Measurements from ENCODE around the gene ELAVL2. TPM values are rescaled to one million over a fixed set of nuclear protein-coding genes. Genes with fewer than 3 reads are reported as not detected.

The ELAVL2 gene
- total RNA-seq, 1 experiment from 2014 or later = 35.9 TPM

DNA sequence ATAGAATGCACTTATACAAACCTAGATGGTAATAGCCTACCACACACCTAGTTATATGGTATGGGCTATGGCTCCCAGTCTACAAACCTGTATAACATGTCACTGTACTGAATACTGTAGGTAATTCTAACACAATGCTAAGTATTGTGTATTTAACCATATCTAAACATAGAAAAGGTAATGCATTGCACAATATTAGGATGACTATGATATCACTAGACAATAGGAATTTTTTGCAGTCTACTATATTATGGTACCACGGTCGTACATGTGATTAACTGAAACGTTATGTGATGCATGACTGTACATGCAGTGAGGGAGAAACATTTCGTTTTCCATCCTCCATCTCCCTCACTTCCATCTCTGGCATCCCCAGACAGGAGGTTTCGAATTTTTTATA lies 130.5 kb downstream of the ELAVL2 start:
- H3K4me1 Mint-ChIP-seq = peaks cover 65% of the 10 kb centered on the region
- no peak overlapping the region for H3K27ac Mint-ChIP-seq
- TF ChIP-seq GRHL2 (CRISPR knock-in tag; IDR thresholded peaks at IDR 0.05; ENCODE audit: insufficient replicate concordance, severe bottlenecking) (no peak), NFYB (CRISPR knock-in tag; conservative IDR thresholded peaks at IDR 0.05; ENCODE audit: low read depth) (no peak), HMGA2 (CRISPR knock-in tag; IDR thresholded peaks at IDR 0.05) (no peak), PRRX2 (CRISPR knock-in tag; IDR thresholded peaks at IDR 0.05) (no peak), NR2C2 (CRISPR knock-in tag; IDR thresholded peaks at IDR 0.05) (no peak), NFE2L1 (CRISPR knock-in tag; IDR thresholded peaks at IDR 0.05) (no peak)
- TF ChIP-seq, protein P1, sequence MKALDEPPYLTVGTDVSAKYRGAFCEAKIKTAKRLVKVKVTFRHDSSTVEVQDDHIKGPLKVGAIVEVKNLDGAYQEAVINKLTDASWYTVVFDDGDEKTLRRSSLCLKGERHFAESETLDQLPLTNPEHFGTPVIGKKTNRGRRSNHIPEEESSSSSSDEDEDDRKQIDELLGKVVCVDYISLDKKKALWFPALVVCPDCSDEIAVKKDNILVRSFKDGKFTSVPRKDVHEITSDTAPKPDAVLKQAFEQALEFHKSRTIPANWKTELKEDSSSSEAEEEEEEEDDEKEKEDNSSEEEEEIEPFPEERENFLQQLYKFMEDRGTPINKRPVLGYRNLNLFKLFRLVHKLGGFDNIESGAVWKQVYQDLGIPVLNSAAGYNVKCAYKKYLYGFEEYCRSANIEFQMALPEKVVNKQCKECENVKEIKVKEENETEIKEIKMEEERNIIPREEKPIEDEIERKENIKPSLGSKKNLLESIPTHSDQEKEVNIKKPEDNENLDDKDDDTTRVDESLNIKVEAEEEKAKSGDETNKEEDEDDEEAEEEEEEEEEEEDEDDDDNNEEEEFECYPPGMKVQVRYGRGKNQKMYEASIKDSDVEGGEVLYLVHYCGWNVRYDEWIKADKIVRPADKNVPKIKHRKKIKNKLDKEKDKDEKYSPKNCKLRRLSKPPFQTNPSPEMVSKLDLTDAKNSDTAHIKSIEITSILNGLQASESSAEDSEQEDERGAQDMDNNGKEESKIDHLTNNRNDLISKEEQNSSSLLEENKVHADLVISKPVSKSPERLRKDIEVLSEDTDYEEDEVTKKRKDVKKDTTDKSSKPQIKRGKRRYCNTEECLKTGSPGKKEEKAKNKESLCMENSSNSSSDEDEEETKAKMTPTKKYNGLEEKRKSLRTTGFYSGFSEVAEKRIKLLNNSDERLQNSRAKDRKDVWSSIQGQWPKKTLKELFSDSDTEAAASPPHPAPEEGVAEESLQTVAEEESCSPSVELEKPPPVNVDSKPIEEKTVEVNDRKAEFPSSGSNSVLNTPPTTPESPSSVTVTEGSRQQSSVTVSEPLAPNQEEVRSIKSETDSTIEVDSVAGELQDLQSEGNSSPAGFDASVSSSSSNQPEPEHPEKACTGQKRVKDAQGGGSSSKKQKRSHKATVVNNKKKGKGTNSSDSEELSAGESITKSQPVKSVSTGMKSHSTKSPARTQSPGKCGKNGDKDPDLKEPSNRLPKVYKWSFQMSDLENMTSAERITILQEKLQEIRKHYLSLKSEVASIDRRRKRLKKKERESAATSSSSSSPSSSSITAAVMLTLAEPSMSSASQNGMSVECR (CRISPR knock-in tag; IDR thresholded peaks at IDR 0.05; ENCODE audit: borderline replicate concordance) = no peak
- TF ChIP-seq, protein P2, sequence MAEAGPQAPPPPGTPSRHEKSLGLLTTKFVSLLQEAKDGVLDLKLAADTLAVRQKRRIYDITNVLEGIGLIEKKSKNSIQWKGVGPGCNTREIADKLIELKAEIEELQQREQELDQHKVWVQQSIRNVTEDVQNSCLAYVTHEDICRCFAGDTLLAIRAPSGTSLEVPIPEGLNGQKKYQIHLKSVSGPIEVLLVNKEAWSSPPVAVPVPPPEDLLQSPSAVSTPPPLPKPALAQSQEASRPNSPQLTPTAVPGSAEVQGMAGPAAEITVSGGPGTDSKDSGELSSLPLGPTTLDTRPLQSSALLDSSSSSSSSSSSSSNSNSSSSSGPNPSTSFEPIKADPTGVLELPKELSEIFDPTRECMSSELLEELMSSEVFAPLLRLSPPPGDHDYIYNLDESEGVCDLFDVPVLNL (CRISPR knock-in tag; IDR thresholded peaks at IDR 0.05; ENCODE audit: borderline replicate concordance, low read depth) = no peak
- TF ChIP-seq, protein P3, sequence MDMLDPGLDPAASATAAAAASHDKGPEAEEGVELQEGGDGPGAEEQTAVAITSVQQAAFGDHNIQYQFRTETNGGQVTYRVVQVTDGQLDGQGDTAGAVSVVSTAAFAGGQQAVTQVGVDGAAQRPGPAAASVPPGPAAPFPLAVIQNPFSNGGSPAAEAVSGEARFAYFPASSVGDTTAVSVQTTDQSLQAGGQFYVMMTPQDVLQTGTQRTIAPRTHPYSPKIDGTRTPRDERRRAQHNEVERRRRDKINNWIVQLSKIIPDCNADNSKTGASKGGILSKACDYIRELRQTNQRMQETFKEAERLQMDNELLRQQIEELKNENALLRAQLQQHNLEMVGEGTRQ (CRISPR knock-in tag; IDR thresholded peaks at IDR 0.05) = no peak
- CTCF ChIA-PET = no interaction called here
- no peaks in the 10 kb centered on the region for H3K27me3 Mint-ChIP-seq (ENCODE audit: low read depth)
- no peaks in the 10 kb centered on the region for H3K9me3 Mint-ChIP-seq
- ATAC-seq (no peak), DNase-seq (ENCODE audit: low spot score) (no peak)
- H3K36me3 Mint-ChIP-seq = peaks cover 12% of the 10 kb centered on the region
- H3K4me3 Mint-ChIP-seq = no peak overlapping the region
- POLR2A ChIA-PET = no interaction called here

DNA sequence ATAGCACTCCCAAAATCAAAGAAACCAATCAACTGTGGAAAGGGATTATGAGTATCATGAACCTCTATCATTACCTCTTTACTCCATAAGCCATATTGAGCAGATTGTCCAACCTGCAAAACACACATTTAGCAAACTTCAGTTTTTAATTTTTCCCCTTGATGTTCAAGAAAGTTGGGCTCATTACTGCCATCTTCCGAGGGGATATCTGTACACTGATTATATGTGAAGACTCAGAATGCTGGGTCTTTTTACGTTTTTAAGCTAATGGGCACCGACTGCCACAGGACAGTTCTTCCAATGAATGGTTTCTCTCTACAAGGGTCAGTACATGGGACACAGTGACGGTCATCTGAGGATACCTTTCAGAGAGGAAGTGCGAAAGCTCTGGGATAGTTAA lies 132.7 kb downstream of the ELAVL2 start:
- H3K4me1 Mint-ChIP-seq = peaks cover 59% of the 10 kb centered on the region
- H3K27me3 Mint-ChIP-seq (ENCODE audit: low read depth) = no peaks in the 10 kb centered on the region
- POLR2A ChIA-PET = interaction anchor here (1.1 kb wide), 1 partner anchor 28 kb away, joined by 7 read pairs; no protein-coding TSS in a partner anchor
- H3K4me3 Mint-ChIP-seq = no peak overlapping the region
- H3K9me3 Mint-ChIP-seq = no peaks in the 10 kb centered on the region
- CTCF ChIA-PET = no interaction called here
- peaks cover 12% of the 10 kb centered on the region for H3K36me3 Mint-ChIP-seq
- no peak for DNase-seq (ENCODE audit: low spot score)
- TF ChIP-seq ZBTB21 (CRISPR knock-in tag; IDR thresholded peaks at IDR 0.05; ENCODE audit: borderline replicate concordance) (no peak), NFE2L1 (CRISPR knock-in tag; IDR thresholded peaks at IDR 0.05) (no peak), ZNF416 (CRISPR knock-in tag; IDR thresholded peaks at IDR 0.05) (no peak), GRHL2 (CRISPR knock-in tag; IDR thresholded peaks at IDR 0.05; ENCODE audit: insufficient replicate concordance, severe bottlenecking) (no peak), FOXP1 (CRISPR knock-in tag; IDR thresholded peaks at IDR 0.05; ENCODE audit: borderline replicate concordance) (no peak), SMAD3 (CRISPR knock-in tag; IDR thresholded peaks at IDR 0.05; ENCODE audit: borderline replicate concordance) (no peak), ATF1 (CRISPR knock-in tag; IDR thresholded peaks at IDR 0.05) (no peak), TEAD4 (CRISPR knock-in tag; IDR thresholded peaks at IDR 0.05) (no peak)
- TF ChIP-seq, protein P4, sequence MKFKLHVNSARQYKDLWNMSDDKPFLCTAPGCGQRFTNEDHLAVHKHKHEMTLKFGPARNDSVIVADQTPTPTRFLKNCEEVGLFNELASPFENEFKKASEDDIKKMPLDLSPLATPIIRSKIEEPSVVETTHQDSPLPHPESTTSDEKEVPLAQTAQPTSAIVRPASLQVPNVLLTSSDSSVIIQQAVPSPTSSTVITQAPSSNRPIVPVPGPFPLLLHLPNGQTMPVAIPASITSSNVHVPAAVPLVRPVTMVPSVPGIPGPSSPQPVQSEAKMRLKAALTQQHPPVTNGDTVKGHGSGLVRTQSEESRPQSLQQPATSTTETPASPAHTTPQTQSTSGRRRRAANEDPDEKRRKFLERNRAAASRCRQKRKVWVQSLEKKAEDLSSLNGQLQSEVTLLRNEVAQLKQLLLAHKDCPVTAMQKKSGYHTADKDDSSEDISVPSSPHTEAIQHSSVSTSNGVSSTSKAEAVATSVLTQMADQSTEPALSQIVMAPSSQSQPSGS (CRISPR knock-in tag; IDR thresholded peaks at IDR 0.05; ENCODE audit: borderline replicate concordance, low read depth) = no peak
- TF ChIP-seq, protein P1 (CRISPR knock-in tag; IDR thresholded peaks at IDR 0.05; ENCODE audit: borderline replicate concordance) = no peak
- TF ChIP-seq, protein P5, sequence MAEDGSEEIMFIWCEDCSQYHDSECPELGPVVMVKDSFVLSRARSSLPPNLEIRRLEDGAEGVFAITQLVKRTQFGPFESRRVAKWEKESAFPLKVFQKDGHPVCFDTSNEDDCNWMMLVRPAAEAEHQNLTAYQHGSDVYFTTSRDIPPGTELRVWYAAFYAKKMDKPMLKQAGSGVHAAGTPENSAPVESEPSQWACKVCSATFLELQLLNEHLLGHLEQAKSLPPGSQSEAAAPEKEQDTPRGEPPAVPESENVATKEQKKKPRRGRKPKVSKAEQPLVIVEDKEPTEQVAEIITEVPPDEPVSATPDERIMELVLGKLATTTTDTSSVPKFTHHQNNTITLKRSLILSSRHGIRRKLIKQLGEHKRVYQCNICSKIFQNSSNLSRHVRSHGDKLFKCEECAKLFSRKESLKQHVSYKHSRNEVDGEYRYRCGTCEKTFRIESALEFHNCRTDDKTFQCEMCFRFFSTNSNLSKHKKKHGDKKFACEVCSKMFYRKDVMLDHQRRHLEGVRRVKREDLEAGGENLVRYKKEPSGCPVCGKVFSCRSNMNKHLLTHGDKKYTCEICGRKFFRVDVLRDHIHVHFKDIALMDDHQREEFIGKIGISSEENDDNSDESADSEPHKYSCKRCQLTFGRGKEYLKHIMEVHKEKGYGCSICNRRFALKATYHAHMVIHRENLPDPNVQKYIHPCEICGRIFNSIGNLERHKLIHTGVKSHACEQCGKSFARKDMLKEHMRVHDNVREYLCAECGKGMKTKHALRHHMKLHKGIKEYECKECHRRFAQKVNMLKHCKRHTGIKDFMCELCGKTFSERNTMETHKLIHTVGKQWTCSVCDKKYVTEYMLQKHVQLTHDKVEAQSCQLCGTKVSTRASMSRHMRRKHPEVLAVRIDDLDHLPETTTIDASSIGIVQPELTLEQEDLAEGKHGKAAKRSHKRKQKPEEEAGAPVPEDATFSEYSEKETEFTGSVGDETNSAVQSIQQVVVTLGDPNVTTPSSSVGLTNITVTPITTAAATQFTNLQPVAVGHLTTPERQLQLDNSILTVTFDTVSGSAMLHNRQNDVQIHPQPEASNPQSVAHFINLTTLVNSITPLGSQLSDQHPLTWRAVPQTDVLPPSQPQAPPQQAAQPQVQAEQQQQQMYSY (CRISPR knock-in tag; IDR thresholded peaks at IDR 0.05) = no peak
- no peak for ATAC-seq
- H3K27ac Mint-ChIP-seq = no peak overlapping the region
